Vagina (tissue), 2 donors: ENCODE results near the gene SEMA4D. TPM values are rescaled to one million over a fixed set of nuclear protein-coding genes. Genes with fewer than 3 reads are reported as not detected.

Experiments
- DNase-seq, 2 donors: peaks; one replicate each; pipeline ENCODE4 v3.0.0-alpha.2; 2017; ENCODE audit errors: extremely low spot score in 2 of 2
- H3K27ac ChIP-seq: fragments of 200-600 bp; sonication (generic); one replicate; pipeline ENCODE4 v1.5.1; 2019
- H3K27me3 ChIP-seq: fragments of 200-600 bp; sonication (generic); one replicate; pipeline ENCODE4 v1.5.1; 2019
- H3K36me3 ChIP-seq, 2 donors: fragments of 200-600 bp; sonication (generic); one replicate each; pipeline ENCODE4 v1.5.1; 2017 to 2019
- H3K4me1 ChIP-seq: fragments of 200-600 bp; sonication (generic); one replicate; pipeline ENCODE4 v1.5.1; 2019
- H3K4me3 ChIP-seq, 2 donors: fragments of 200-600 bp; sonication (generic); 1 replicate in 1 of 2; 2 replicates in 1 of 2; pipeline ENCODE4 v1.5.1; 2016 to 2019
- H3K9me3 ChIP-seq: fragments of 200-600 bp; sonication (generic); one replicate; pipeline ENCODE4 v1.5.1; 2019
- POLR2A ChIP-seq, 2 donors: fragments of 450-650 bp; IDR thresholded peaks; one replicate each; pipeline ENCODE4 v1.6.1; 2017; ENCODE audit warnings: antibody characterized with exemption in 2 of 2, mild to moderate bottlenecking in 2 of 2, moderate library complexity in 2 of 2
- POLR2AphosphoS5 ChIP-seq, 2 donors: sonication (generic); formaldehyde crosslinking; IDR thresholded peaks; one replicate each; pipeline ENCODE4 v1.9.0; 2017; ENCODE audit warnings: antibody characterized with exemption in 2 of 2, mild to moderate bottlenecking in 2 of 2, low read depth in 1 of 2; ENCODE audit not compliant: insufficient read depth in 1 of 2
- intact Hi-C: fragments of 100-400 bp; cut with DNase I; formaldehyde crosslinking; loops from one replicate; pipeline ENCODE4 v1.15.1; 2023
- total RNA-seq: library from RNA; depleted of rRNA; stranded (reverse); fragments of >200 nt; gene quantifications from one replicate; pipeline ENCODE4 v1.2.3, GENCODE V29; 2016
- TF ChIP-seq, protein P1 (sequence below), 3 experiments: fragments of 450-650 bp in 2 of 3; fragments of 200-600 bp in 1 of 3; sonication (generic) in 1 of 3; IDR thresholded peaks; one replicate each; pipeline ENCODE4 v1.5.1; 2017 to 2019; ENCODE audit warnings: antibody characterized with exemption in 3 of 3, mild to moderate bottlenecking in 2 of 3, moderate library complexity in 2 of 3

The SEMA4D gene
- total RNA-seq, 1 donor from 2014 or later = 39.3 TPM

DNA sequence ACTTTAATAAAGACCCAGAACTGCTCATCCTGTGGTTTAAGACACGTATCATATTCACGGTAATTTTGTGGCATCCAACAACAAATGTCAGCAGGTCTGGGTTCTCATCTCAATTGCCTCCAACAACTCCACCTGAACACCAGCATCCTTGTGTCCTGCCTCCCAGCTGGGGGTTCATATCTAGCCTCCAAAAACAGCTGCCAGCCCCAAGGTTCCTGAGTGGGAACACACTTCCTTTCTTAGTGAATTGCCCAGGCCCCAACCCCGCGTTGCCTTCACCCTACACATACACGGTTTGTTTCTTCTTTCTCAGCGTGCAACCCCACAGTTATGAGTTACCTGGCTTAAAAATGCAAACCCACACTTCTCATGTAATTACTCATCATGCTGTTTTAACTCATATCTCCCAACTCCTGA lies 77.9 kb downstream of the SEMA4D start:
- Histone ChIP-seq H3K4me3 (no peak overlapping the region), H3K4me1 (no peaks in the 10 kb centered on the region), H3K27me3 (no peaks in the 10 kb centered on the region), H3K36me3 (no peaks in the 10 kb centered on the region), H3K9me3 (no peaks in the 10 kb centered on the region), H3K27ac (no peak overlapping the region)
- no peak for DNase-seq
- TF ChIP-seq POLR2A (IDR thresholded peaks at IDR 0.05) (no peak), POLR2AphosphoS5 (IDR thresholded peaks at IDR 0.05; ENCODE audit: insufficient read depth in 1 of 2, low read depth in 1 of 2) (no peak)
- TF ChIP-seq, protein P1, sequence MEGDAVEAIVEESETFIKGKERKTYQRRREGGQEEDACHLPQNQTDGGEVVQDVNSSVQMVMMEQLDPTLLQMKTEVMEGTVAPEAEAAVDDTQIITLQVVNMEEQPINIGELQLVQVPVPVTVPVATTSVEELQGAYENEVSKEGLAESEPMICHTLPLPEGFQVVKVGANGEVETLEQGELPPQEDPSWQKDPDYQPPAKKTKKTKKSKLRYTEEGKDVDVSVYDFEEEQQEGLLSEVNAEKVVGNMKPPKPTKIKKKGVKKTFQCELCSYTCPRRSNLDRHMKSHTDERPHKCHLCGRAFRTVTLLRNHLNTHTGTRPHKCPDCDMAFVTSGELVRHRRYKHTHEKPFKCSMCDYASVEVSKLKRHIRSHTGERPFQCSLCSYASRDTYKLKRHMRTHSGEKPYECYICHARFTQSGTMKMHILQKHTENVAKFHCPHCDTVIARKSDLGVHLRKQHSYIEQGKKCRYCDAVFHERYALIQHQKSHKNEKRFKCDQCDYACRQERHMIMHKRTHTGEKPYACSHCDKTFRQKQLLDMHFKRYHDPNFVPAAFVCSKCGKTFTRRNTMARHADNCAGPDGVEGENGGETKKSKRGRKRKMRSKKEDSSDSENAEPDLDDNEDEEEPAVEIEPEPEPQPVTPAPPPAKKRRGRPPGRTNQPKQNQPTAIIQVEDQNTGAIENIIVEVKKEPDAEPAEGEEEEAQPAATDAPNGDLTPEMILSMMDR (IDR thresholded peaks at IDR 0.05) = no peak
- intact Hi-C loops = no loop called here

DNA sequence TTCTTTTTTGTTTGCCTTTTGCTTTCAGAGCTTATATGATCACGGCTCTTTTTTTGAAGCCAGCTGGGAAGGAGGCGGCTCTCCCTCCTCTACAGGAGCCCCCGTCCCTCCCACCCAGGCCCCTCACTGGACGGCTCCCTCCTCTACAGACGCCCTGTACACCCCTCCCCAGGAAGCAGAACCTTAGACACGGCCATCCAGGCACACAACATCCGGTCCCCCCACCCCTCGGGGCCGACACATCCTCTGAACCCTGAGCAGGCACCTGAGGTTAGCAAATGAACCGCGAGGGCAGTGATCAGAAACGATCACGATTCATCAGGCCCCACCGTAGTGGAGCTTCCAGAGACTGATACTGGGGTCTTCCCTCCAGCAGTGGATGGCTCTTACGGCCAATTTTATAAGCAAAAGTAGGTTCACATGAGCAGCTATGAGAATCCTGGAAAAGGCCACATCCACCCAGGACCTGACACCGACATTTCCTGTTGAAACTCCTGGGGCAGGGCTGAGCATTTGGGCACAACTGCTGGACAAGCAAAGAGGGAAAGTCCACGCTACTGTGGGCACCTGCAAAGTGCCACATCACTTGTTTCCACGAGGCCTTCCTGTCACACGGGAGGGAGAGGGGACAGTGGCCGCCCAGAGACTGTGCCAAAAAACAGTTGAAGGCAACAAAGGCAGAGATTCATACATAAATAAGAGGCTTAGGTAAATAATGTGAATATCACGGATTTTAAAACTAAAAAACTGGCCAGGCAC lies 78.9 kb downstream of the SEMA4D start:
- H3K27ac ChIP-seq = no peak overlapping the region
- H3K27me3 ChIP-seq = no peaks in the 10 kb centered on the region
- intact Hi-C loops = no loop called here
- no peaks in the 10 kb centered on the region for H3K9me3 ChIP-seq
- H3K4me1 ChIP-seq = no peaks in the 10 kb centered on the region
- TF ChIP-seq POLR2A (IDR thresholded peaks at IDR 0.05) = no peak
- no peak for TF ChIP-seq POLR2AphosphoS5 (IDR thresholded peaks at IDR 0.05; ENCODE audit: insufficient read depth in 1 of 2, low read depth in 1 of 2)
- TF ChIP-seq, protein P1 (IDR thresholded peaks at IDR 0.05) = no peak
- DNase-seq = no peak
- H3K4me3 ChIP-seq = no peak overlapping the region
- H3K36me3 ChIP-seq = no peaks in the 10 kb centered on the region

DNA sequence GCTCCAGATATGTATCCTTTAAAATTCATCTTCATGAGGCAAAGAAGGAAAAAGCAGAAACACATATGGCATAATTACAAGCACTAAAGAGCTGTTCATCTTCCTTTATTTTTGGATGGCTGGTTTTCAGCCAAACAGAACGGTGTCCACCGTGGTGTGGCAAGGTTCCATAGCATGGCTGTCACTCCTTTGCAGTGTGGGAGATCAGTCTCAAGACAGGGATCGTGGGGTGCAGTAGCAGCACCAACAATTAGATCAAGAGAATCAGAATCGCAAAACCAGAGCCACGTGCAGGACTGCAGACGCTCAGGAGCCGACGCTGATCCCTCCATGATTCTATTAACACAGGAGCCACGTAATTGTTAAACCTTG lies 79.5 kb downstream of the SEMA4D start:
- intact Hi-C loops = no loop called here
- TF ChIP-seq POLR2A (IDR thresholded peaks at IDR 0.05) = no peak
- TF ChIP-seq, protein P1 (IDR thresholded peaks at IDR 0.05) = no peak
- no peak for TF ChIP-seq POLR2AphosphoS5 (IDR thresholded peaks at IDR 0.05; ENCODE audit: insufficient read depth in 1 of 2, low read depth in 1 of 2)
- DNase-seq = no peak
- no peaks in the 10 kb centered on the region for H3K9me3 ChIP-seq
- H3K27me3 ChIP-seq = no peaks in the 10 kb centered on the region
- no peak overlapping the region for H3K4me3 ChIP-seq
- H3K27ac ChIP-seq = no peak overlapping the region
- no peaks in the 10 kb centered on the region for H3K36me3 ChIP-seq
- H3K4me1 ChIP-seq = no peaks in the 10 kb centered on the region

DNA sequence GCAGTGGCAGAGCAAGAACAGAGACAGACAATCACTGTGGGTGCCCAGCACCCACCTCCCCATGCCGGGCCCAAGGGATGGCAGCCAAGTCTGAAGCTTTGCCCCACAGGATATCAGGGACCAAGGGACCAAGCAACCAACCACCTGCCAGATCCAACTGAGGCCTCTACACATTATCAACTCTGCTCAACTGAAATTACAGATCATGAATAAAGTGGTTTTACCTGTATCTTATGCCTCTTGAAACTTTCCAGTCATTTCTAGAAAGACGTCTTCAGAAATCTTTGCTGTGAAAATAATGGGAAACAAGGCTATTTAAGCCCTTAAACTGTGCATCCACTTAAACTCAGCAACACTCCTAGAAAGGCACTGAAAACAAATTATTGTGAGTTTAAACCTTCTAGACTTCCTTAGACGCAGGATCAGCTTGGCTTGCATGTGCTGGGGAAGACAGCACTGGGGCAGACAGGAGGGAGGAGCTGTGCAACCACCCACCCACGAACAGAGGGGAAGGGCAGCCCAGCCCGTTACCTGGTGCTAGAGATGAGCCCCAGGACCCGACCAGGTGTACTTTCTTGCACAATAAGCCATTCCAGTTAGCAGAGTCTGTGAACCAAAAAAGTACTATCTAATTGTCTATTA lies 80.0 kb downstream of the SEMA4D start:
- no peak overlapping the region for H3K27ac ChIP-seq
- no peaks in the 10 kb centered on the region for H3K27me3 ChIP-seq
- no peaks in the 10 kb centered on the region for H3K4me1 ChIP-seq
- DNase-seq = no peak
- no peaks in the 10 kb centered on the region for H3K9me3 ChIP-seq
- TF ChIP-seq POLR2A (IDR thresholded peaks at IDR 0.05) = no peak
- TF ChIP-seq, protein P1 (IDR thresholded peaks at IDR 0.05) = no peak
- no peak for TF ChIP-seq POLR2AphosphoS5 (IDR thresholded peaks at IDR 0.05; ENCODE audit: insufficient read depth in 1 of 2, low read depth in 1 of 2)
- intact Hi-C loops = no loop called here
- H3K36me3 ChIP-seq = no peaks in the 10 kb centered on the region
- no peak overlapping the region for H3K4me3 ChIP-seq
